GM21737 (cell line): Measurements from ENCODE around the gene MICAL2.

Source experiments
- ATAC-seq: cut with Tn5 transposase; IDR thresholded peaks from one replicate; pipeline ENCODE4 v1.9.1; 2021; ENCODE audit warnings: mild to moderate bottlenecking, moderate library complexity; ENCODE audit not compliant: unreplicated experiment

The MICAL2 gene

DNA sequence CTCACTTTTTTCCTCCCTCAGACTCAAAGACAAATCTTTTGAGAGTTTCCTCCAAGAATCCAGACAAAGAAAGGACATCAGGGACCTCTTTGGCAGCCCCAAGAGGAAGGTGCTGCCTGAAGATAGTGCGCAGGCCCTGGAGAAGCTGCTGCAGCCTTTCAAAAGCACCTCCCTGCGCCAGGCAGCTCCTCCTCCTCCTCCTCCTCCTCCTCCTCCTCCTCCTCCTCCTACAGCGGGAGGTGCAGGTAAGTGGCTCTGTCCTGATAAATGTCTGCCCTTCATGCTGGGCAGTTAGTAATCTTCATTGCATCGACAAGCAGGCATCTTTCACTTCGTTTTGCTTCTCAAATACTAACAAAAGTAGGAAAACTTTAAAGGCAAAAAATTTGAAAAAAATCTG is 184.2 kb downstream of the MICAL2 start:
- ATAC-seq, result no peak

DNA sequence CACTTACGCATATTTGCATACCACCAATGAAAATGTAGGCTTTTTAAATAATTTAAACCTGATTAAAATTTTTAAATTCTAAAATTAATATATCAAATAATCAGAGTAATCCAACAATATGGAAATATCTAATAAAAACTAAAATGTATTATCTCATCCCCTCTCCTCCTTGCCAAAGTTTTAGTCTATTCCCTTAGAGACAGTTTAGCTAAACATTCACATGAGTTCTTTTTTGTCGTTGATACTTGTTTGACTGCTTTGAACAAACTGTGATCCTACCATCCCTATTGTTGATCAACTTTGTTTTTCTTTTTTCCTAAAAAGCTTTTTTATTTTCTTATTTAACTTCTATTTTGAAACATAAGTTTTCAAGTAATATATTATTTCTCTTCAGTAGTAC is 185.6 kb downstream of the MICAL2 start:
- ATAC-seq, result no peak

DNA sequence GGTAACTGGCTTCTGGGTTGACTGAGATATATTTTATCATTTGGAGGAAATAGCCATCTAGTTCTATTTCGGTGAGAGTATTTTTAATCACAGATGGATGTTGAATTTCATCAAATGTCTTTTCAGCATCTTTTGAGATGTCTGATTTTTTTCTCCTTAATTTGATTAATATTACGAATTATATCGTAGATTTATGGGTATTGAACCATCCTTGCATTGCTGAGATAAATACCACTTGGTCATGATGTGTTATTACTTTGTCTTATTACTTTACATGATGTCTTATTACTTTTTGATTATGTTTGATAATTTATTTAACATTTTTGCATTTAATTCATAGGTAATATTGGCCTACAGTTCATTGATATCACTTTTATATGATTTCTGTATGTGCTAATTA is 188.2 kb downstream of the MICAL2 start:
- no peak for ATAC-seq

DNA sequence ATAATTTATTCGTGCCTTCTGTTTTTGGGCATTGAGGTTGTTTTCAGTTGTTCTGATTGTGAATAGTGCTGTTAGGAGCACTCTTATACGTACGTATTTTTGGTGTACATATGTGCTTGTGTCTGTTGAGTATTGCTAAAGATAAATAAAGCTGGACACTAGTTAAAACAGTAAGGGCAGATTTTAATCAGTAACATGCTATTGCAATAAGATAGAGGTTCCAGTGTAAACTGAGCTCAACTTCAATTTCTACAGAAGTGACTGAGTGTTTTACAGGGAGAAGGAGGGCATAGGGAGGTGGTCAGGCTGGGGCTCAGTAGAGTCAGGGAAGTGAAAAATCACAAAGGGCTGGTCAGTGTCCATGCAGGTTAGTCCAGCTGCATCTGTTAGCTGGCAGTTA is 191.0 kb downstream of the MICAL2 start:
- ATAC-seq, result no peak

DNA sequence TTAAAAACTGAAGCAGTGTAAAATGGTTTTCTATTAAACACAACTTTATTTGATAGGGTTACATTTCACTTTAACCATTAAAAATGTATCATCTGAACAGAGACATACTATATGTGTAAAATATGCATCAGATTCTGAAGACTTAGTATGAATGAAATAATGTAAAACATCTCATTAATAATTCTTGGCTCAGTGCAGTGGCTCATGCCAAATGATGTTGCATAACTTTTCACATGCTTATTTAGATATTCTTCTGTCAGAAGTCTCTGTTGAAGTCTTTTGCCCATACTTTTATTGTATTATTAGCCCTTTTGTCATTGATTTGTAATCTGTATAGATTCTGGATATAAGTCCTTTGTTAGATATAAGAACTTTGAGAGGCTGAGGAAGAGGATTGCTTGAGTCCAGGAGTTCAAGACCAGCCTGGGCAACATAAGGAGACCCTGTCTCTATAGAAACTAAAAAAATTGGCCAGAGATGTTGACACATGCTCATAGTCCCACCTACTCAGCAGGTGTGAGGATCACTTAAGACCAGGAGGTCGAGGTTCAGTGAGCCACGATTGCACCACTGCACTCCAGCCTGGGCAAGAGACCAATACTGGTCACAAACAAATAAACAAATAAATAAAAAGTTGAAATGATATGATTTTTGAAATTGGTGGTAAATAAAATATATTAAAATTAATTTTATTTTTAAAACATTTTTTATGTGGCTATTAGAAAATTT is 193.2 kb downstream of the MICAL2 start:
- no peak for ATAC-seq

DNA sequence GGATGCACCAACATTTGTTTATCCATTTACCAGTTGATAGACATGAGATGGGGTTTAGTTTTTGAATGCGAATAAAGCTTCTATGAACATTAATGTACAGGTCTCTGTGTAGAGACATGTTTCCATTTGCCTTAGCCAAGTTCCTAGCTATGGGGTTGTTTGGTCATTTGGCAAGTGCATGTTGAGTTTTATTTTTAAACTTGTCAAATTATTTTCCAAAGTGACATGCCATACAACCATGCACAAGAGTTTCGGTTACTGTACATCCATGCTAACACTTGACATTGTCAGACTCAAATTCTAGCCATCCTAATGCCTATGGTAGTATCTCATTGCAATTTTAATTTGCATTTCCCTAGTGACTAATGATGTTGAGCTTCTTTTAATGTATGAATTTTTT is 196.4 kb downstream of the MICAL2 start:
- no peak for ATAC-seq

DNA sequence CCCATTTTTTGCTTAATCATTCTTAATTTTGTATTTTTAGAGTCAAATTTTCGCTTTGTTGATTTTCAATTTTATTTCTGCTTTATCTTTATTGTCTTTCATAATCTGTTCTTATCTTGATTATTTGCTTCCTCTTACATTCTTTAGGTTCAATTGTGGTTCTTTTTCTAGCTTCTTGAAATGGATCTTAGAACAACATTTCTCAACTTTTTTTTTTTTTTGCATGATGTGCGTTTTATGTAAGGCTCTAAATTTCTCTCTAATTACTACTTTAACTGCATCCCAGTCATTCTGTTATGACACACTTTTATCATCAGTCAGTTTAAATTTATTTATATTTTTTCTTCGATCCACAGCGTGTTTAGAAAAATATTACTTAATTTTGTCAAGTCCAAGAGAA is 201.7 kb downstream of the MICAL2 start:
- ATAC-seq, result no peak
